ENCODE results near the gene KDR.

The KDR gene

DNA sequence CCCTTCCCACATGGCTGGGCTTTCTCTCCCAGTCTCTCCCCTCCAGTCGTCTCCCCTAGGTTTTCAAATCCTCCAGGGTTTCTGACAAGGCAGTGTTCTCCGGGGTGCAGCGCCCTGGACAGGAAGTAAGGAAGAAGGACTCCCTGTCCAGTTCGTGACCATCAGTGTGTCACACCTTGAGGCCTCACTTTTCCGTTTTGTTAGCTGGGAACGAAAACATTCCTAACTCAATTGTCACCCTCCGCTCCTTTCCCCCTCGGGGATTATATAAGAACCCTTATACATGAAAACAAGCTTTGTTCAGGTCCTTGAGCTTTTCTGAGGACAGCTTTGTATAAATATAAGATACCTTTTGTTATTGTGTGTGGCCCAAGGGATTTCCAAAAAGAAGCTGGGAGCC, 92.1 kb downstream of the KDR start:
- no peak overlapping the region for H3K9ac ChIP-seq (ENCODE audit: low read length)
- no peak overlapping the region for H4K8ac ChIP-seq (ENCODE audit: low read length)
- WGBS: 79% methylated on average over 5 of the region's 8 CpGs
- H2AFZ ChIP-seq (ENCODE audit: low read depth, low read length): no peak overlapping the region
- no peak overlapping the region for H2BK5ac ChIP-seq (ENCODE audit: low read depth, low read length, poor library complexity, severe bottlenecking)
- no peaks in the 10 kb centered on the region for H3K36me3 ChIP-seq (ENCODE audit: control insufficient read depth in 1 of 2, insufficient read depth in 2 of 2, low read depth in 1 of 2, low read length in 2 of 2)
- no peak overlapping the region for H2BK15ac ChIP-seq (ENCODE audit: low read depth, poor library complexity, severe bottlenecking)
- H3K4ac ChIP-seq (ENCODE audit: low read depth in 1 of 2, low read length in 2 of 2): no peak overlapping the region
- H3K27ac ChIP-seq (ENCODE audit: low read length, poor library complexity, severe bottlenecking): no peak overlapping the region
- no peak overlapping the region for H4K91ac ChIP-seq (ENCODE audit: low read length)
- H3K79me1 ChIP-seq (replicated peaks; ENCODE audit: low read length, poor library complexity, severe bottlenecking): no peaks in the 10 kb centered on the region
- H3K4me3 ChIP-seq (ENCODE audit: insufficient read depth in 1 of 2, low read depth in 1 of 2, low read length in 2 of 2): no peak overlapping the region
- no peak overlapping the region for H2BK12ac ChIP-seq (ENCODE audit: low read length in 2 of 2)
- H2BK120ac ChIP-seq (ENCODE audit: low read depth, low read length): no peak overlapping the region
- no peaks in the 10 kb centered on the region for H3K9me3 ChIP-seq (ENCODE audit: control insufficient read depth, low read length)
- no peak overlapping the region for H2AK5ac ChIP-seq (ENCODE audit: low read length, severe bottlenecking)
- peaks cover 3% of the 10 kb centered on the region for H3K4me1 ChIP-seq (ENCODE audit: control insufficient read depth, insufficient read depth, low read depth, low read length)
- peaks cover 0 to 22% of the 10 kb centered on the region in 2 experiments for H3K27me3 ChIP-seq (ENCODE audit: control insufficient read depth in 1 of 2, insufficient read depth in 1 of 2, low read length in 2 of 2)
- DNase-seq: no peak
- H3K18ac ChIP-seq (ENCODE audit: low read depth in 1 of 2, low read length in 2 of 2): no peak overlapping the region
- no peak overlapping the region for H3K14ac ChIP-seq (ENCODE audit: low read length in 2 of 2)
- no peak overlapping the region for H3K23ac ChIP-seq (ENCODE audit: low read length in 2 of 2)
- no peak overlapping the region for H3K4me2 ChIP-seq (ENCODE audit: low read length, poor library complexity, severe bottlenecking)

- H3K4me1 ChIP-seq (ENCODE audit: control insufficient read depth, insufficient read depth, low read depth, low read length): peaks cover 3% of the 10 kb centered on the region
- H4K91ac ChIP-seq (ENCODE audit: low read length): no peak overlapping the region
Measured at GRCh38 chr4:55032788-55033187, 92.6 kb downstream of the KDR start.

DNA sequence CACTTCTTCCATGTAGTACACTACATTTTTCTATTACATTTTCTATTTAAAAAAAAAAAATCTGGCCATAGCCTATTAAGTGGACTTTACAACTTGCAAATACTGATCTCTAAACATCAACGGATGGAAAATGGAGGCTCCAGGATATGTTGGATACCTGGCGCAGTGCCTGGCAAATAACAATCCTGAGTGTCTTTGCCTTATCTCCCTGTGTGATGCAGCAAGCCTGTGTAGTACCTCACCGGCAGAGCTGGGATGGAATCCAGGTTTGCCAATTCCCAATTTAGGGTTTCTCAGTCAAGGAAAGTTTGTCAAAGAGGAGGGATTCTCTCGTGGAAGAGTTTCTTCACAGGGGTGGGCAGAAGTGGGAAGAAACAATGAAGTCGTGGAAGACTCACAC, 93.2 kb downstream of the KDR start:
- DNase-seq: no peak
- WGBS: 82% methylated on average over 5 of the region's 5 CpGs
- Histone ChIP-seq H3K4me3 (ENCODE audit: insufficient read depth in 1 of 2, low read depth in 1 of 2, low read length in 2 of 2) (no peak overlapping the region), H3K23ac (ENCODE audit: low read length in 2 of 2) (no peak overlapping the region), H2BK12ac (ENCODE audit: low read length in 2 of 2) (no peak overlapping the region), H3K27ac (ENCODE audit: low read length, poor library complexity, severe bottlenecking) (no peak overlapping the region), H3K36me3 (ENCODE audit: control insufficient read depth in 1 of 2, insufficient read depth in 2 of 2, low read depth in 1 of 2, low read length in 2 of 2) (no peaks in the 10 kb centered on the region), H4K91ac (ENCODE audit: low read length) (no peak overlapping the region), H2BK15ac (ENCODE audit: low read depth, poor library complexity, severe bottlenecking) (no peak overlapping the region), H3K4me2 (ENCODE audit: low read length, poor library complexity, severe bottlenecking) (no peak overlapping the region), H3K14ac (ENCODE audit: low read length in 2 of 2) (no peak overlapping the region), H3K18ac (ENCODE audit: low read depth in 1 of 2, low read length in 2 of 2) (no peak overlapping the region), H2AK5ac (ENCODE audit: low read length, severe bottlenecking) (no peak overlapping the region), H3K9ac (ENCODE audit: low read length) (no peak overlapping the region), H2BK5ac (ENCODE audit: low read depth, low read length, poor library complexity, severe bottlenecking) (no peak overlapping the region), H3K9me3 (ENCODE audit: control insufficient read depth, low read length) (no peaks in the 10 kb centered on the region), H2BK120ac (ENCODE audit: low read depth, low read length) (no peak overlapping the region), H3K79me1 (replicated peaks; ENCODE audit: low read length, poor library complexity, severe bottlenecking) (no peaks in the 10 kb centered on the region), H3K4ac (ENCODE audit: low read depth in 1 of 2, low read length in 2 of 2) (no peak overlapping the region), H4K8ac (ENCODE audit: low read length) (no peak overlapping the region), H2AFZ (ENCODE audit: low read depth, low read length) (peak overlapping the region; percentile 19), H3K4me1 (ENCODE audit: control insufficient read depth, insufficient read depth, low read depth, low read length) (peaks cover 3% of the 10 kb centered on the region), H3K27me3 (ENCODE audit: control insufficient read depth in 1 of 2, insufficient read depth in 1 of 2, low read length in 2 of 2) (peaks cover 0 to 22% of the 10 kb centered on the region in 2 experiments)

More at GRCh38 chr4:55032788-55033187, 92.6 kb downstream of the KDR start:
- no peak overlapping the region for H2AFZ ChIP-seq (ENCODE audit: low read depth, low read length)
- H3K9ac ChIP-seq (ENCODE audit: low read length): no peak overlapping the region
- H2BK15ac ChIP-seq (ENCODE audit: low read depth, poor library complexity, severe bottlenecking): no peak overlapping the region
- H3K9me3 ChIP-seq (ENCODE audit: control insufficient read depth, low read length): no peaks in the 10 kb centered on the region
- WGBS: 60% methylated on average over 1 of the region's 1 CpG
- no peak overlapping the region for H3K18ac ChIP-seq (ENCODE audit: low read depth in 1 of 2, low read length in 2 of 2)
- no peak overlapping the region for H3K4me3 ChIP-seq (ENCODE audit: insufficient read depth in 1 of 2, low read depth in 1 of 2, low read length in 2 of 2)
- no peak overlapping the region for H3K27ac ChIP-seq (ENCODE audit: low read length, poor library complexity, severe bottlenecking)
- H2BK12ac ChIP-seq (ENCODE audit: low read length in 2 of 2): no peak overlapping the region
- H2BK5ac ChIP-seq (ENCODE audit: low read depth, low read length, poor library complexity, severe bottlenecking): no peak overlapping the region
- peaks cover 0 to 22% of the 10 kb centered on the region in 2 experiments for H3K27me3 ChIP-seq (ENCODE audit: control insufficient read depth in 1 of 2, insufficient read depth in 1 of 2, low read length in 2 of 2)
- no peak overlapping the region for H3K4ac ChIP-seq (ENCODE audit: low read depth in 1 of 2, low read length in 2 of 2)
- H4K8ac ChIP-seq (ENCODE audit: low read length): no peak overlapping the region
- H3K4me2 ChIP-seq (ENCODE audit: low read length, poor library complexity, severe bottlenecking): no peak overlapping the region
- peak; percentile 38 for DNase-seq
- H3K79me1 ChIP-seq (replicated peaks; ENCODE audit: low read length, poor library complexity, severe bottlenecking): no peaks in the 10 kb centered on the region
- no peaks in the 10 kb centered on the region for H3K36me3 ChIP-seq (ENCODE audit: control insufficient read depth in 1 of 2, insufficient read depth in 2 of 2, low read depth in 1 of 2, low read length in 2 of 2)
- H3K23ac ChIP-seq (ENCODE audit: low read length in 2 of 2): no peak overlapping the region
- no peak overlapping the region for H2AK5ac ChIP-seq (ENCODE audit: low read length, severe bottlenecking)
- no peak overlapping the region for H2BK120ac ChIP-seq (ENCODE audit: low read depth, low read length)
- H3K14ac ChIP-seq (ENCODE audit: low read length in 2 of 2): no peak overlapping the region

GRCh38 chr4:55031158-55031557, 94.2 kb downstream of the KDR start:
- no peak overlapping the region for H3K14ac ChIP-seq (ENCODE audit: low read length in 2 of 2)
- peaks cover 3% of the 10 kb centered on the region for H3K4me1 ChIP-seq (ENCODE audit: control insufficient read depth, insufficient read depth, low read depth, low read length)
- no peak overlapping the region for H2BK5ac ChIP-seq (ENCODE audit: low read depth, low read length, poor library complexity, severe bottlenecking)
- no peak overlapping the region for H3K27ac ChIP-seq (ENCODE audit: low read length, poor library complexity, severe bottlenecking)
- no peak overlapping the region for H3K4me2 ChIP-seq (ENCODE audit: low read length, poor library complexity, severe bottlenecking)
- H2AK5ac ChIP-seq (ENCODE audit: low read length, severe bottlenecking): no peak overlapping the region
- H3K4me3 ChIP-seq (ENCODE audit: insufficient read depth in 1 of 2, low read depth in 1 of 2, low read length in 2 of 2): no peak overlapping the region
- H3K79me1 ChIP-seq (replicated peaks; ENCODE audit: low read length, poor library complexity, severe bottlenecking): no peaks in the 10 kb centered on the region
- H2BK120ac ChIP-seq (ENCODE audit: low read depth, low read length): no peak overlapping the region
- H3K27me3 ChIP-seq (ENCODE audit: control insufficient read depth in 1 of 2, insufficient read depth in 1 of 2, low read length in 2 of 2): peaks cover 0 to 22% of the 10 kb centered on the region in 2 experiments
- H2BK12ac ChIP-seq (ENCODE audit: low read length in 2 of 2): no peak overlapping the region
- no peak overlapping the region for H3K4ac ChIP-seq (ENCODE audit: low read depth in 1 of 2, low read length in 2 of 2)
- DNase-seq: no peak
- H3K9me3 ChIP-seq (ENCODE audit: control insufficient read depth, low read length): no peaks in the 10 kb centered on the region
- no peak overlapping the region for H2AFZ ChIP-seq (ENCODE audit: low read depth, low read length)
- no peak overlapping the region for H3K18ac ChIP-seq (ENCODE audit: low read depth in 1 of 2, low read length in 2 of 2)
- WGBS: 98% methylated on average over 2 of the region's 5 CpGs
- H3K23ac ChIP-seq (ENCODE audit: low read length in 2 of 2): no peak overlapping the region
- no peak overlapping the region for H3K9ac ChIP-seq (ENCODE audit: low read length)
- H3K36me3 ChIP-seq (ENCODE audit: control insufficient read depth in 1 of 2, insufficient read depth in 2 of 2, low read depth in 1 of 2, low read length in 2 of 2): no peaks in the 10 kb centered on the region
- H2BK15ac ChIP-seq (ENCODE audit: low read depth, poor library complexity, severe bottlenecking): no peak overlapping the region
- H4K8ac ChIP-seq (ENCODE audit: low read length): no peak overlapping the region
- no peak overlapping the region for H4K91ac ChIP-seq (ENCODE audit: low read length)
